ENCODE measurements around the gene PRDM16. TPM values are rescaled to one million over a fixed set of nuclear protein-coding genes. Genes with fewer than 3 reads are reported as not detected.
A peak's percentile ranks its signal among the peaks of the same experiment; 100 is the strongest.

Gene PRDM16
- total and polyA plus RNA-seq, 2 of the 13 experiments (the other 11 are each of a cell fraction or from before 2014, with no cell fraction given): 0.15 to 0.81 TPM

- TF ChIP-seq, protein P1, sequence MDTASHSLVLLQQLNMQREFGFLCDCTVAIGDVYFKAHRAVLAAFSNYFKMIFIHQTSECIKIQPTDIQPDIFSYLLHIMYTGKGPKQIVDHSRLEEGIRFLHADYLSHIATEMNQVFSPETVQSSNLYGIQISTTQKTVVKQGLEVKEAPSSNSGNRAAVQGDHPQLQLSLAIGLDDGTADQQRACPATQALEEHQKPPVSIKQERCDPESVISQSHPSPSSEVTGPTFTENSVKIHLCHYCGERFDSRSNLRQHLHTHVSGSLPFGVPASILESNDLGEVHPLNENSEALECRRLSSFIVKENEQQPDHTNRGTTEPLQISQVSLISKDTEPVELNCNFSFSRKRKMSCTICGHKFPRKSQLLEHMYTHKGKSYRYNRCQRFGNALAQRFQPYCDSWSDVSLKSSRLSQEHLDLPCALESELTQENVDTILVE (CRISPR knock-in tag; IDR thresholded peaks at IDR 0.05): no peak
- TF ChIP-seq MBNL3 (CRISPR knock-in tag; conservative IDR thresholded peaks at IDR 0.05): no peak
- TF ChIP-seq NFIC (IDR thresholded peaks at IDR 0.05; ENCODE audit: low read length): no peak
- no peak for TF ChIP-seq ZNF567 (CRISPR knock-in tag; IDR thresholded peaks at IDR 0.05; ENCODE audit: borderline replicate concordance)
- TF ChIP-seq SMARCC2 (IDR thresholded peaks at IDR 0.05): no peak
- no peak for TF ChIP-seq NFYB (CRISPR knock-in tag; IDR thresholded peaks at IDR 0.05)
- TF ChIP-seq ZNF788 (CRISPR knock-in tag; IDR thresholded peaks at IDR 0.05; ENCODE audit: borderline replicate concordance): no peak; the same call in 1 of the 2 replicates
- no peak for TF ChIP-seq ZNF138 (CRISPR knock-in tag; IDR thresholded peaks at IDR 0.05; ENCODE audit: low read depth)
- TF ChIP-seq ZMYM2 (CRISPR knock-in tag; IDR thresholded peaks at IDR 0.05): no peak
- TF ChIP-seq ZNF598 (CRISPR knock-in tag; IDR thresholded peaks at IDR 0.05; ENCODE audit: borderline replicate concordance): no peak
- no peak for TF ChIP-seq NR3C1 (CRISPR knock-in tag; IDR thresholded peaks at IDR 0.05)
- TF ChIP-seq, protein P2, sequence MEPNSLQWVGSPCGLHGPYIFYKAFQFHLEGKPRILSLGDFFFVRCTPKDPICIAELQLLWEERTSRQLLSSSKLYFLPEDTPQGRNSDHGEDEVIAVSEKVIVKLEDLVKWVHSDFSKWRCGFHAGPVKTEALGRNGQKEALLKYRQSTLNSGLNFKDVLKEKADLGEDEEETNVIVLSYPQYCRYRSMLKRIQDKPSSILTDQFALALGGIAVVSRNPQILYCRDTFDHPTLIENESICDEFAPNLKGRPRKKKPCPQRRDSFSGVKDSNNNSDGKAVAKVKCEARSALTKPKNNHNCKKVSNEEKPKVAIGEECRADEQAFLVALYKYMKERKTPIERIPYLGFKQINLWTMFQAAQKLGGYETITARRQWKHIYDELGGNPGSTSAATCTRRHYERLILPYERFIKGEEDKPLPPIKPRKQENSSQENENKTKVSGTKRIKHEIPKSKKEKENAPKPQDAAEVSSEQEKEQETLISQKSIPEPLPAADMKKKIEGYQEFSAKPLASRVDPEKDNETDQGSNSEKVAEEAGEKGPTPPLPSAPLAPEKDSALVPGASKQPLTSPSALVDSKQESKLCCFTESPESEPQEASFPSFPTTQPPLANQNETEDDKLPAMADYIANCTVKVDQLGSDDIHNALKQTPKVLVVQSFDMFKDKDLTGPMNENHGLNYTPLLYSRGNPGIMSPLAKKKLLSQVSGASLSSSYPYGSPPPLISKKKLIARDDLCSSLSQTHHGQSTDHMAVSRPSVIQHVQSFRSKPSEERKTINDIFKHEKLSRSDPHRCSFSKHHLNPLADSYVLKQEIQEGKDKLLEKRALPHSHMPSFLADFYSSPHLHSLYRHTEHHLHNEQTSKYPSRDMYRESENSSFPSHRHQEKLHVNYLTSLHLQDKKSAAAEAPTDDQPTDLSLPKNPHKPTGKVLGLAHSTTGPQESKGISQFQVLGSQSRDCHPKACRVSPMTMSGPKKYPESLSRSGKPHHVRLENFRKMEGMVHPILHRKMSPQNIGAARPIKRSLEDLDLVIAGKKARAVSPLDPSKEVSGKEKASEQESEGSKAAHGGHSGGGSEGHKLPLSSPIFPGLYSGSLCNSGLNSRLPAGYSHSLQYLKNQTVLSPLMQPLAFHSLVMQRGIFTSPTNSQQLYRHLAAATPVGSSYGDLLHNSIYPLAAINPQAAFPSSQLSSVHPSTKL (CRISPR knock-in tag; IDR thresholded peaks at IDR 0.05): 0 out of 2 replicates have a peak, but pooled peaks have one; percentile 21
- TF ChIP-seq GLI4 (CRISPR knock-in tag; IDR thresholded peaks at IDR 0.05; ENCODE audit: borderline replicate concordance): no peak
- no peak for TF ChIP-seq DMTF1 (CRISPR knock-in tag; IDR thresholded peaks at IDR 0.05)
- no peak for TF ChIP-seq EEA1 (CRISPR knock-in tag; IDR thresholded peaks at IDR 0.05; ENCODE audit: borderline replicate concordance)
- no peak for TF ChIP-seq ZBTB2 (CRISPR knock-in tag; IDR thresholded peaks at IDR 0.05; ENCODE audit: low read depth)
- no peak for TF ChIP-seq IKZF1 (IDR thresholded peaks at IDR 0.05)
- TF ChIP-seq ZNF468 (CRISPR knock-in tag; IDR thresholded peaks at IDR 0.05): no peak
- no peak for TF ChIP-seq BRD4 (CRISPR knock-in tag; IDR thresholded peaks at IDR 0.05)
- no peak for TF ChIP-seq ZBTB21 (CRISPR knock-in tag; IDR thresholded peaks at IDR 0.05)
- TF ChIP-seq BATF2 (CRISPR knock-in tag; IDR thresholded peaks at IDR 0.05): no peak
- TF ChIP-seq MEIS1 (CRISPR knock-in tag; IDR thresholded peaks at IDR 0.05; ENCODE audit: borderline replicate concordance): no peak
Observed at GRCh38 chr1:3460672-3461131, 391.7 kb downstream of the PRDM16 start (continued).
